Type B pancreatic cell (in vitro differentiated cells): ENCODE measurements around the gene ZBTB46. TPM values are rescaled to one million over a fixed set of nuclear protein-coding genes. Genes with fewer than 3 reads are reported as not detected.

Experiments used
- DNase-seq: peaks from one replicate; pipeline ENCODE4 v3.0.0; 2021; ENCODE audit warnings: mixed read lengths; ENCODE audit not compliant: unreplicated experiment; ENCODE audit errors: extremely low spot score
- H3K27ac Mint-ChIP-seq: 2 replicates; pipeline ENCODE4 v1.8.0; 2021; ENCODE audit warnings: mild to moderate bottlenecking, mixed read lengths
- H3K27me3 Mint-ChIP-seq: 2 replicates; pipeline ENCODE4 v1.8.0; 2021; ENCODE audit warnings: mixed read lengths
- H3K36me3 Mint-ChIP-seq: 2 replicates; pipeline ENCODE4 v1.8.0; 2021; ENCODE audit warnings: mixed read lengths
- H3K4me1 Mint-ChIP-seq: one replicate; pipeline ENCODE4 v1.8.0; 2021; ENCODE audit warnings: mixed read lengths; ENCODE audit not compliant: unreplicated experiment
- H3K4me3 Mint-ChIP-seq: 2 replicates; pipeline ENCODE4 v1.8.0; 2021; ENCODE audit warnings: mild to moderate bottlenecking, mixed read lengths
- H3K9me3 Mint-ChIP-seq: 2 replicates; pipeline ENCODE4 v1.8.0; 2021; ENCODE audit warnings: mixed read lengths
- CTCF ChIP-seq: fragments of 200-600 bp; sonication (generic); conservative IDR thresholded peaks from 2 replicates; pipeline ENCODE4 v1.5.0; 2021; ENCODE audit warnings: antibody characterized with exemption, mild to moderate bottlenecking
- total RNA-seq: library from RNA; stranded (reverse); gene quantifications from 2 replicates; pipeline ENCODE4 v1.2.1, GENCODE V29; 2021; ENCODE audit warnings: low replicate concordance

The ZBTB46 gene
- total RNA-seq, 1 donor from 2014 or later, result 13.6 TPM

- H3K27ac Mint-ChIP-seq, result no peak overlapping the region
- no peak for TF ChIP-seq CTCF
Measured at GRCh38 chr20:63748070-63748933, 82.8 kb downstream of the ZBTB46 start.

DNA sequence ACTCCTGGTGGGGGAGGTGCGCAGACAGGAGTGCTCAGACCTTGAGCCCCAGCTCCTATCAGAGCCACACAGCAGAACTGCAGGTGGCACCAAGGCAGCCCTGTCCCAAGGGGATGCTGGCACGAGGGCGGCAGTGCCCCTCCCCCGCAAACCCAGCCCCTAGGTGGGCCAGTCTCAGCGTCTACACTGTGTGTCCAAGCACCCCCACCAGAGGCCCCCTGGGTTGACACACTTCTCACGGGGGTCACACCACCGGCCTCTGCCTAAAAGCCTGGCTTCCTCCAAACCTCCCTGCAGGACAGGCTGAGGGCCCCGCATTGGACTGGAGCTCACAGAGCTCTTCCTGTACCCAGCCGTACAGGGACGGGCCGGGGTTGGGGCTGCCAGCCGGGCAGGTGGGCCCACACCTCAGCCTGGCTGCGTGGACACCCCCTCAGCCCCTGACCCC, 83.4 kb downstream of the ZBTB46 start:
- DNase-seq, result no peak
- H3K4me3 Mint-ChIP-seq, result no peak overlapping the region

More at GRCh38 chr20:63748070-63748933, 82.8 kb downstream of the ZBTB46 start:
- no peaks in the 10 kb centered on the region for H3K36me3 Mint-ChIP-seq
- H3K4me1 Mint-ChIP-seq, result peaks cover 3% of the 10 kb centered on the region
- no peak for DNase-seq
- H3K27me3 Mint-ChIP-seq, result no peaks in the 10 kb centered on the region
- H3K9me3 Mint-ChIP-seq, result no peaks in the 10 kb centered on the region
- no peak overlapping the region for H3K4me3 Mint-ChIP-seq

DNA sequence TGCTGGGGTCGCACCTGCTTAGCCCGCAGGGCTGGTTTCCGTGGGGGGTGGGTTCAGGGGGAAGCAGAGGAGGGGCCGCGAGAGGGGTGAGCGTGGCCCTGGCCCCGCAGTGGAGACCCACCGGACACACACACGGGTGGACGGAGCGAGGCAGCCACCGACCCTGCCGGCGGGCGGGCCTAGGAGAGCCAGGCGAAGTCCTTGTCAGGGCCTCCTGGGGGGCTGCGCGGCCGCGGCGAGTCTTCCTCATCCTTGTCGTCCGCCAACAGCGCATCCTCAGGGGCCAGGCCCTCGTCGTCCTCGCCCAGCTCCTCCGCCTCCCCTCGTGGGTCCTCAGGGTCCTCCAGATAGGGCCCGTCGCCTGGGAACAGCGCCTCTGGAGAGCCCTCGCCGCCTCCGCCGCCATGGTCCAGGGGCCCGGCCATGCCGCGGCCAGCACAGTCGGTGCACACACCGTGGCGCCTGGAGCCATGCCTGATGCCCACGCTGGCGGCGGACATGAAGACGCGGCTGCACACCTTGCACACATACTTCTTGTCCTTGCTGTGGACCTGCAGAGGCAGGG, 84.2 kb downstream of the ZBTB46 start:
- no peaks in the 10 kb centered on the region for H3K9me3 Mint-ChIP-seq
- no peaks in the 10 kb centered on the region for H3K27me3 Mint-ChIP-seq
- H3K4me1 Mint-ChIP-seq, result peaks cover 3% of the 10 kb centered on the region
- no peaks in the 10 kb centered on the region for H3K36me3 Mint-ChIP-seq
- no peak for DNase-seq
- H3K27ac Mint-ChIP-seq, result no peak overlapping the region
- no peak for TF ChIP-seq CTCF
- H3K4me3 Mint-ChIP-seq, result no peak overlapping the region

More for the DNA sequence above, 83.4 kb downstream of the ZBTB46 start:
- TF ChIP-seq CTCF, result no peak
- Mint-ChIP-seq H3K9me3 (no peaks in the 10 kb centered on the region), H3K4me1 (peaks cover 3% of the 10 kb centered on the region), H3K27me3 (no peaks in the 10 kb centered on the region), H3K27ac (no peak overlapping the region), H3K36me3 (no peaks in the 10 kb centered on the region)

- Mint-ChIP-seq H3K4me1 (peaks cover 3% of the 10 kb centered on the region), H3K4me3 (no peak overlapping the region), H3K36me3 (no peaks in the 10 kb centered on the region), H3K9me3 (no peaks in the 10 kb centered on the region), H3K27me3 (no peaks in the 10 kb centered on the region), H3K27ac (peak overlapping the region; percentile 71)
- no peak for TF ChIP-seq CTCF
- no peak for DNase-seq
Measured at GRCh38 chr20:63745961-63746731, 84.9 kb downstream of the ZBTB46 start.

GRCh38 chr20:63745424-63745805, 85.6 kb downstream of the ZBTB46 start:
- H3K4me3 Mint-ChIP-seq, result no peak overlapping the region
- H3K4me1 Mint-ChIP-seq, result peaks cover 3% of the 10 kb centered on the region
- TF ChIP-seq CTCF, result no peak
- DNase-seq, result no peak
- no peaks in the 10 kb centered on the region for H3K36me3 Mint-ChIP-seq
- H3K27me3 Mint-ChIP-seq, result no peaks in the 10 kb centered on the region
- no peaks in the 10 kb centered on the region for H3K9me3 Mint-ChIP-seq
- peak overlapping the region; percentile 71 for H3K27ac Mint-ChIP-seq
